Upper lobe of left lung (tissue), 4 donors: ENCODE data around the gene TMA7B.
A peak's percentile ranks its signal among the peaks of the same experiment; 100 is the strongest.

Experiments
- POLR2A ChIP-seq, 4 donors: fragments of 450-650 bp; IDR thresholded peaks; one replicate each; pipeline ENCODE4 v1.5.1; 2016 to 2017; ENCODE audit warnings: antibody characterized with exemption in 4 of 4, mild to moderate bottlenecking in 2 of 4
- TF ChIP-seq, protein P1 (sequence below), 6 experiments: fragments of 450-650 bp in 4 of 6; fragments of 200-600 bp in 2 of 6; sonication (generic) in 2 of 6; IDR thresholded peaks; one replicate each; pipeline ENCODE4 v1.5.1; 2016 to 2019; ENCODE audit warnings: antibody characterized with exemption in 6 of 6

DNA sequence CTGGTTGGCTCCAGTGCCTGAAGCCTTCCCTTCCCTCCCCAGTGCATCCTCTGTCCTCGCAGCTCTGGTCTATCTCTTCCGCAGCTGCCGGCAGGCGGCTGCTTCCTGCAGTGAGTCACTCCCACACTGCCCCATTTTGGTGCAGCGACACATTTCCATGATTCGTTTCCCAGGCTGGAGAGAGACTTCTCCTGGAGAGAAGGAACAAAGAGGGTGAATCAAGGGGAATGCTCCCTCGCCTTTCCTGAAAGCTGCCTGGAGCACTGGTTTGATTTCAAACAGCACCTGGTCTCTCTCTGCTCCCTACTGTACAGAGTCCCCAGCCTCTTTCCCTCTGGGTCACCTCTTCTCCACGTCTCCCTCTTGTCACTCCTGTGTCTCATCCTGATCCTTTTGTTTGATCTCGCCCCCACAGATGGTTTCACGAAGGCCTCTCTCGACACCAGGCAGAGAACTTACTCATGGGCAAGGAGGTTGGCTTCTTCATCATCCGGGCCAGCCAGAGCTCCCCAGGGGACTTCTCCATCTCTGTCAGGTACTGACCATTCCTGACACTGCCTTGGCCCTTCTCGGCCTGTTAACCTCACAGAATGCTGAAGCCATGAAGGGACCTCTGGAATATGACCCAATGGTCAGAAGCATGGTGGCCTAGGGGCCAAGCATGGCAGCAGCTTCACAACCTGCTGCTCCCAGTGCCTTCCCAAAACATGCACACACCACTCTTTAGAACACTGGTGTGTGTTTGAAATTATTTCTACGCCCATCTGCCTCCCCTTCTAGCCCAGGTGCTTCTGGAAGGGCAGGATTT, at the start of gene TMA7B:
- TF ChIP-seq, protein P1, sequence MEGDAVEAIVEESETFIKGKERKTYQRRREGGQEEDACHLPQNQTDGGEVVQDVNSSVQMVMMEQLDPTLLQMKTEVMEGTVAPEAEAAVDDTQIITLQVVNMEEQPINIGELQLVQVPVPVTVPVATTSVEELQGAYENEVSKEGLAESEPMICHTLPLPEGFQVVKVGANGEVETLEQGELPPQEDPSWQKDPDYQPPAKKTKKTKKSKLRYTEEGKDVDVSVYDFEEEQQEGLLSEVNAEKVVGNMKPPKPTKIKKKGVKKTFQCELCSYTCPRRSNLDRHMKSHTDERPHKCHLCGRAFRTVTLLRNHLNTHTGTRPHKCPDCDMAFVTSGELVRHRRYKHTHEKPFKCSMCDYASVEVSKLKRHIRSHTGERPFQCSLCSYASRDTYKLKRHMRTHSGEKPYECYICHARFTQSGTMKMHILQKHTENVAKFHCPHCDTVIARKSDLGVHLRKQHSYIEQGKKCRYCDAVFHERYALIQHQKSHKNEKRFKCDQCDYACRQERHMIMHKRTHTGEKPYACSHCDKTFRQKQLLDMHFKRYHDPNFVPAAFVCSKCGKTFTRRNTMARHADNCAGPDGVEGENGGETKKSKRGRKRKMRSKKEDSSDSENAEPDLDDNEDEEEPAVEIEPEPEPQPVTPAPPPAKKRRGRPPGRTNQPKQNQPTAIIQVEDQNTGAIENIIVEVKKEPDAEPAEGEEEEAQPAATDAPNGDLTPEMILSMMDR (IDR thresholded peaks at IDR 0.05) = peak in 2 of 6 experiments; percentile 21 to 36
- no peak for TF ChIP-seq POLR2A (IDR thresholded peaks at IDR 0.05)
